ENCODE measurements around the gene TAF15.

The TAF15 gene

DNA sequence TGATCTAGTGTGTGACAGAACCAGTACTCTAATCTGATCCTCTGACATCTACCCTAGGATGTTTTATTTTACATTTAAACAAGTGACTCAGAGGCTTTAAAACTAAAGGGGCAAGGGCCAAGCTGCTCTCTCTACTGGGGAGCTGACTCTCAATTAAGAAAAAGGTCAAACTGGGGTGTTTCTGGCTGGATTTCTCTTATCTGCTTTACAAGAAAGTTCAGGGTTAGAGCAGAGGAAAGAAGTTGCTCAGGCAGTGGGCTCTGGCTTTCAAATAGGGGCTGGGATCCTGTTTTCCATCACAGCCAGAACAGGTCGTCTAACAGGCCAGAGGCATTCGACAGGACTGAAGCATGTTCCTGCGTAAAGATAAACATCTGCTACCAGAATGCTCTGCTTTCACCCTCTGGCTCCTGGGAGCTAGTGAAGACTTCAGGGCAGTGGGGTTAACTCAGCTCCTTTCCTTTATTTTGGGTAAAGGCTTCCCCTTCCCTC is 22.3 kb upstream of the TAF15 start:
- no peak for DNase-seq (ENCODE audit: low read depth in 2 of 2, low spot score in 1 of 2)

DNA sequence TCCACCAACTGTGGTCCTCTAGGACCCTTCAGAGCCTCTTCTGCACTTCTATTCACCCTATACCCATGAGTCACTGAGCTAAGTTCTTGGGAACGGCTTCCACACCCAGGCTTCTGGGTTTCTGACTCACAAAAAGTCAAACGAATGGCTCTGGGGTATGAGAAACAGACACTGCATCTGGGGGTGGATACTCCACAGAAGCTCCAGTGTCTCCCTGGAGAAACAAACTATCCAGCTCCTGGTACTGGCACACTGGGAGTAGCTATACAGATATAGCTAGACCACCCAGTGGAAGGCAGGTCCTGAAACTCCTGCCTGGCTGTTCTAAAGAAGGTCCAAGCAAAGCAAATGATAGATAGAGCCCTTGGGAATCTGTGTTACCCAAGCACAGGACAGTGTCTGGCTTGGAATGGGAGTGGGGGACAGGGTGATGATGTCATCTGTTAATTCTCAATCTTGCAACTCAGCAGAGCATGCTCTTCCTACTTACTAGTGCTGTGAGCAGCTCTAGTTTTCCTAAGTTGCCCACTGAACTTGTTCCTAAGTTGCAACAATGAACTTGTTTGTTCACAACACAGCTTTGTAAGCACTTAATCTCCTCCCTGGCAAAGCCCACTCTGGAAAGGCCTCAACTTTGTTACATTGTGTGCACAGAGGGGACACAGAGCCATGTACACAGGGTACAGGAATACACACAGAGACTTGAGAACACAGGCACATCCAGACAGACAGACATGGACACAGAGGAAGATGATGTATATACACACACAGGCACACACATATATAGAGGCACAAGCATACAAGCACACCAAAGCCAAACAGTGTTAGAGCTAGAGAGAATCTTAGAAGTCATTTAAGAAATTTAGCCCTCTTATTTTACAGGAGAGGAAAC is 20.6 kb upstream of the TAF15 start:
- DNase-seq (ENCODE audit: low read depth in 2 of 2, low spot score in 1 of 2), result no peak

DNA sequence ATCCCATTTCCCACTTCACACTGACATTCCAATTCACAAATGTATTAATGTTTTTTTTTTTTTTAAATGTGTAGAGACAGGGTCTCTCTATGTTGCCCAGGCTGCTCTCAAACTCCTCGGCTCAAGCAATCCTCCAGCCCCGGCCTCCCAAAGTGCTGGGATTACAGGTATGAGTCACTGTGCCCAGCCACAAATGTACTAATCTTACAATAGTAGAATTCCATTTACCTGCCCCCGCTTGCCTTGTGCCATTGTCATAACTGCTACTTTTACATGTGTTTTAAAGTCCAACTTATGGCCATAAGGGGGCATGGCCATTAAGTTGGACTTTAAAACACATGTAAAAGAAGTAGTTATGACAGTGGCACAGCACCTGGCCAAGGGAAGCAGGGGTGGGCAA is 18.4 kb upstream of the TAF15 start:
- DNase-seq (ENCODE audit: low read depth in 2 of 2, low spot score in 1 of 2), result no peak

DNA sequence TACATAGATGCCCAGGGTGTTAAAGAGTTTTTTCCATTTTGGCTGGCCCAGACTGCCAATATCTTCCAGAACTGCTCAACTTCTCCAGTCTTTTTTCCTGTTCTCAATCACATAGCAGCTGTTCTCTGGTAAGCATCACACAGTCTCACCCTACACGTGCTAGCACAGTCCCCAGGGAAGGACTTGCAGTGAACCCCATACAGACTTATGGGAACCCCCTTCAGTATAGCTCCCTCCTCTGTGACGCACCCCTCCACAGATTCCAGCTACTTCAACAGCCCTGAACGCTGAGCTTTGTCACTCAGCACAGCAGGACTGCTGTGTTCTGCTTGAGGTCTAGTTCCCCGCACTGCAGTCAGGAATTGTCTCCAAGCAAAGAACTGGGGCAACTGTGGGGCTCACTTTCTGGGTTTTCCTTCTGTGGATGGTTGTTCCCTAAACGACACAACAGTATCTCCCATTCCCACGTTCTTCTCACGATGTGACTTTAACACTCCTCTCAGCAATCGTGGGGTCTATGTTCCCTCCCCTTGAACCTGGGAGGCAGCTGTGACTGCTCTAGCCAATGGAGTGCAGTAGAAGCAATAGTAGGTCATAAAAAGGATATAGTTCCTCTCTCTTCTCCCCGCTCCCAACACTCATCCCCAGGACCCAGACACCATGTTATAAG is 17.5 kb upstream of the TAF15 start:
- DNase-seq (ENCODE audit: low read depth in 2 of 2, low spot score in 1 of 2), result no peak

DNA sequence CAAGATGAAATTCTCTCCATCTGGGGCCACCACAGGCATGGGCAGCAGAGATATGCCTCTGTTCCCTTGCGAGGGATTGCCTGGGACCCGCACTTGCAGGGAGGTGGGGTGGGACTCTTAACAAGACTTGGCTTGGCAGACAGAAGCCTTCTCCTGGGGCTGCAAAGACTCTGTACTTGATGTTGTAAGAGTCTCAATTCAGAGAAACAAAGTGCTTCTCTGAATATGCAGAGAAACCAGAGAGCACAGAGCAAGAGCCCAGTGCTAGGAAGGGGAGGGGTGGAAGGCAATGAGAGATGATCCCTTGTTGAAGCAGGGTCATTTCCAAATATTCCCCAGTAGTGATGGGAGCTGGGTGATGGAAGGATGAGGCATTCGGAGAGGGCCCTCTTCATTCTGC is 16.0 kb upstream of the TAF15 start:
- DNase-seq (ENCODE audit: low read depth in 2 of 2, low spot score in 1 of 2), result no peak

DNA sequence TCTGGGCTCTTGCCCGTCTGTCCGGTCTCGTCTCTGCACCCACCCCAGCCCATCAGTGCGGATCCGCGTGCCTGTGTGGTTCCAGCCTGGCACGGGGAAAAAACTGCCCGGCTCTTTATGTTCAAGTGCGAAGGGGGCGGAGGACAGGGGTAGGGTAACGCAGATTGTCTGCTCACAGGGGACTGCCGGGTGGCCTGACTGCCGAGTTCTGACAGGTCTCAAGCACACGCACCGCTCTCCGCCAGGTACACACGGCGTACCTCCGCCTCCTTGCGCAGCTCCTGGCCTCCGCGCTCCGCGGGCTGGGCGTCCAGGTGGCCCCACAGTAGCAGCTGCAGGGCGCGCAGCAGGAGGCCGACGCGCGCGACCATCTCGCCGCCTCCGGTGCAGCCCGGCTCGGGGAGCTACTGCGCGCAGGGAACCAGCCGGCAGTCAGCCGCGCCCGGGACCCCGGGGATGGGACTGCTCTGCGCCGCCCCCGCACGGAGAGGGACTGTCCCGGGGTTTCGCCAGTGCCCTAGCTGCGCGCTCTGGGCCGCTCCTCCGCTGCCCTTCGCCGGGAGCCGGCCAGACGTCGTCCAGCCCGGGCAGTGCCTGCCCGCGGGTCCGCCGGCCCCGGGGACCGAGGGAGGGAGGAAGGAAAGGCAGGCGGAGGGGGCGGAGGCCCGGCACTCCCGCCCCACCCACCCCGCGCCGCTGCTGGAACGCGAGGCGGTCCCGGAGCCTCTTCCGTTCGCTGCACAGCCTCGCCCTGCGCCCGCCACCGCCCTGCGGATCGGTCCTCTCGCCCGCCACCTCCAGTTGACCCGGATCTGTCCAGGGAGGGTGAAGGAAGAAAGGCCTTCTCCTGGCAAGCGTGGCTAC is 14.0 kb upstream of the TAF15 start, which contains the start of gene MMP28:
TSS of gene MMP28 (minus strand) at position 635 of the 864 bp plus-strand sequence. CDS start at position 371, 264 bp downstream.
- no peak for DNase-seq (ENCODE audit: low read depth in 2 of 2, low spot score in 1 of 2)

DNA sequence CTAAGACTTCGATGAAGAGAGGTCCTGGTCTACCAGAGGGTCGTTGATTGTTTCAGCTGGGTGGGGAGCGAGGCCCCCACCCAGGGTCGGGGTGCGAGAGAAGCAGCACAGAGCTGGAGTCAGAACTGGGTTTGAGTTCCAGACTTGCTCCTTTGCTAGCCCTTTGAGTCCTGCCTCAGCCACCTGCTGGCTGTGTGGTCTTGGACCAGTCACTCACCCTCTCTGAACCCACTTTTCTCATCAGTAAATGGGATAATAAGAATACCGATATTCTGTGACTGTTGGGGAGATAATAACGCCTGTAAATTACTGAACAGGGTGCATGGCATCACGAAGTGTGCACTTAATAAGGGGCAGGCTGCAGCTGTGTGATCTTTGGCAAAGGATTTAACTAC is 13.4 kb upstream of the TAF15 start:
- no peak for DNase-seq (ENCODE audit: low read depth in 2 of 2, low spot score in 1 of 2)

DNA sequence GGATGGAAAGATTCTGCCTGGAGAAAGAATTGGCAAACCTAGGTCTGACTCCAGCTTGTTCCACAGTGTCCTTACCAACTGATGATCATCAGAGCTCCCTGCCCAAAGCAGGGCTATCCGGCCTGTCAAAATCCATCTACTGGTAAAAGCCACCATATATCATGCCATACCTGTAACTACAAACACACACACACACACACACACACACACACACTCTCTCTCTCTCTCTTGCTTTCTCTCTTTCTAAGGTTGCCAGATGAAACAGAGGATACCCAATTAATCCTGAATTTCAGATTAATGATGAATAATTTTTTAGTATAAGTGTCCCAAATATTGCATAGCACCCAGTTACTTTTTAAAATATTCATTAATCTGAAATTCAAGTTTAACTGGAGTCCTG is 12.3 kb upstream of the TAF15 start:
- DNase-seq (ENCODE audit: low read depth in 2 of 2, low spot score in 1 of 2), result no peak

DNA sequence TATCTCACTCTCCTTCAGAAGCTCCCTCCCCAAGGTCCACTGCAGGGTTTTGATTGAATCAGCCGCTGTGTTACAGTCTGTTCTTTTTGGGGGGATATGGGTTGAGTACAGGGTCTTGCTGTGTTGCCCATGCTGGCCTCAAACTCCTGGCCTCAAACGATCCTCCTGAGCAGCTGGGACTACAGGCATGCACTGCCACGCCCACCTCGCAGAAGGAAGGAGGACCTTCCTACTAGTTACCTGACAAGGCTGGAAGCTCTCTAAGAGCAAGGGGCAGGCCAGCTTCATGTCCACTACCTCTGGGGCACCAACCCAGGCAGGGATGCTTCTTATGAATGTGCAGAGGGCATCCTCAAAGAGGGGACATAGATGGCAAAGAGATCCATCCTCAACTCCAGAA is 11.9 kb upstream of the TAF15 start:
- DNase-seq (ENCODE audit: low read depth in 2 of 2, low spot score in 1 of 2), result no peak

DNA sequence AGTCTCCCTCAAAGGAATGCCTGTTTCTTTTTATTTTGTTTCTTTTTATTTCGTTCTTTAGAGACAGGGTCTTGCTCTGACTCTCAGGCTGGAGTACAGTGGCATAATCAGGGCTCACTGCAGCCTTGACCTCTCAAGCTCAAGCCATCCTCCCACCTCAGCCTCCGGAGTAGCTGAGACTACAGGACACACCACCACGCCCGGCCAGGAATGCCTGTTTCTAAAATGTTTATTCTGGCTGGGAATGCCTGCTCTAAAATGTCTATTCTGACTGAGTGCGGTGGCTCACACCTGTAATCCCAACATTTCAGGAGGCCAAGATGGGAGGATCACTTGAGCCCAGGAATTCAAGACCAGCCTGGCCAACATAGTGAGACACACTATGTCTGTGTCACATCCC is 11.4 kb upstream of the TAF15 start:
- DNase-seq (ENCODE audit: low read depth in 2 of 2, low spot score in 1 of 2), result no peak

DNA sequence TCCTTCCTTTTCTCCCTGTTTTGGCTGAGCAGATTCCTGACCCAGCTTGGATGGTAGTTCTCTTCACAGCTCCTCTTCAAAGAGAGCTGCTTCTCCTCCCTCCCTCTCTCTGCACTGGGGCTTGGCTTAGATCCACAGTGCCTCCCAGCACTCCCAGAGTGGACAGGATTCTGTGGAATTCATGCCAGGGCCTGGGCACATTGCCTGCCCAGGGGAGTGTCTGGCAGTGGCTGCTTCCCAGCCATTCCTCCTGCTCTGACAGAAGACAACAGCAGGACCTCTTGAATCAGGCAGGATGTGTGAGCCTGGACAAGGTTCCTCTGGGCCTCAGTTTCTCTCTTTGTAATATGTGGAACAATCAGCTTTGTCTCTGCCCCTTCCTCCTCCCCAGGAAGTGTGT is 9.3 kb upstream of the TAF15 start:
- DNase-seq (ENCODE audit: low read depth in 2 of 2, low spot score in 1 of 2), result no peak

DNA sequence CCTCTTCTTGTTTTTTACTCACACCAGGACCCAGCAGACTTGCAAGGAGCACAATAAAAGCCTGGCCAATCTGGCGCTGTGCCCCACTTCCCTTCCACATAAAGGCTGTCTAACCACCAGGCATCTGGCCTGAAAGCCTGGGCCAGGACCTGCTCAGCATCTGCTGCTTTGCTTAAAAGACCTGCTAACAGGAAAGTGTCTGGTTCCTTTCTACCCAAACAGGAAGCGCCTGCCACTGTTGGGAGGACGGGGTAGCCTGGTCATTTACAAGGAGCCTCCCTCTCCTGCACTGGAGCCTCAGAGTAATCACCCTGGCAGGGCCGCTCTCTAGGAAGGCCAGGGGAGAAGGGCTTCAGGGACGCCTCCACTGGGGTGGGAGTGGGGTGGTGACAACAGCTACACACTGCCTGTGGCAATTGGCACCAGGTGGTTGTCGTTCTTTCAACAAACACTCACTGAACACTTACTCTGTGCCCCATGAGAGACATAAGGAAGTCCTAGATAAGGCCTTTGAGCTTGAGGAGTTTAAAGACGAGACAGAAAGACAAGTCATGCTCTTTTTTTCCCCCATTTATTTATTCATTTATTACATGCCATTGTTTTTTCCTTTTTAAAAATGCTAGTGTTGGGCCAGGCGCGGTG is 7.6 kb upstream of the TAF15 start:
- DNase-seq (ENCODE audit: low read depth in 2 of 2, low spot score in 1 of 2), result no peak

DNA sequence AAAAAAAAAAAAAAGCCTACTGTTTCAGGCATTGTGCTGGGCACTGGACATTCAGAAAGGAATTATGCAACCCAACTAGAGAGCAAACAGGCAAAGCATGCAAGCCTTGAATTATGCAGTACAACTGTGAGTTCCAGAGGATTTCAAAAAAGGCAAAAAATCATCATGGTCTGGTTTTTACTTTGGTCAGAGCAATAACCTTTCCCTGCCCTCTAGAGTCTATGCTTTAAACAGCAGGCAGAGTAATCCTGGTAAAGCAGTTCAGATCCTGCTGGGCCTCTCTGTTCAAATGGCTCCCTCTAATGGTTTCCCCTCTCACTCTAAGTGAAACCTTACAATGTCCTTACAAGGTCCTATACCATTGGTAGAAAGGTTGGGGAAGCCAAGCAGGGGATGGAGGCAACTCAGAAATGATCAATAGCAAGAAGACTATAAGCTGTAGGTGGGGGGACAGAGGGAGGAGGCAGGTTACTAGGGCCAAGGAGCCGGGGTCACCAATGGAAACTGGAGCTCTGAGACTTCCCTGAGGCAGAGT is 4.6 kb upstream of the TAF15 start:
- no peak for DNase-seq (ENCODE audit: low read depth in 2 of 2, low spot score in 1 of 2)

DNA sequence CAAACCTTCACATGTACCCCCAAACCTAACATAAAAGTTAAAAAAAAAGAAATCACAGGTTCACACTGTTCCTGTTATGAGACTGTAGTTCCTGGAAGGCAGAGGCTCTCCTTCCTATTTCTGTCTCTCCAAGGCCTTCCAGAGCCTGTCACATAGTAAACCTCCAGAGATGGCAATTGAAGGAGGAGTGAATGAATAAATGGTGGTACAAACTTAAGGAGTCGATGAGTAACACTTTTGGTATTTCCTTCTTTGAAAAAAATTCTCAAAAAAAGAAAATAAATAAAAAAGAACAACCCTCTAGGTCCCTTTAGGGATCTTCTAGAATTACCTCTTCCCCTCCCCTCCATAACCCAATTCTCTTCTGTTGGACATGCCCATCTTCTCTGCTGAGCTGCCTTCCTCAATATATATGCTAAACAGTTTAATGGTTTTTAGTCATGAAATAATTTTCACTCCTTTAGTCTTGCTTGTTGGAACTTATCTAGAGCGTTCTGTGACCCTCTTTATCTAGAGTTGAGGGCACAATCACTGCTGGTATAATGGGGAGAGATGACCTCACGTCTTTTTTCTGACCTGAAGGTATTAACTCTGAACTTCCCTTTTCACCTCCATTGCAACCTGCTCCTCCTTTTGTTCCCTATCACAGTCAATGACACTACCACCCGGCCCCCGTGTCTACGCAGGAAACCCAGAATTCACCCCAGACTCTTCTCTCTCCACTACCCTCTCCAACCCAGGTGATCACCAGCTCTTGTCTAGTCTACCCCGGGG is 1.7 kb upstream of the TAF15 start:
- DNase-seq (ENCODE audit: low read depth in 2 of 2, low spot score in 1 of 2), result no peak

DNA sequence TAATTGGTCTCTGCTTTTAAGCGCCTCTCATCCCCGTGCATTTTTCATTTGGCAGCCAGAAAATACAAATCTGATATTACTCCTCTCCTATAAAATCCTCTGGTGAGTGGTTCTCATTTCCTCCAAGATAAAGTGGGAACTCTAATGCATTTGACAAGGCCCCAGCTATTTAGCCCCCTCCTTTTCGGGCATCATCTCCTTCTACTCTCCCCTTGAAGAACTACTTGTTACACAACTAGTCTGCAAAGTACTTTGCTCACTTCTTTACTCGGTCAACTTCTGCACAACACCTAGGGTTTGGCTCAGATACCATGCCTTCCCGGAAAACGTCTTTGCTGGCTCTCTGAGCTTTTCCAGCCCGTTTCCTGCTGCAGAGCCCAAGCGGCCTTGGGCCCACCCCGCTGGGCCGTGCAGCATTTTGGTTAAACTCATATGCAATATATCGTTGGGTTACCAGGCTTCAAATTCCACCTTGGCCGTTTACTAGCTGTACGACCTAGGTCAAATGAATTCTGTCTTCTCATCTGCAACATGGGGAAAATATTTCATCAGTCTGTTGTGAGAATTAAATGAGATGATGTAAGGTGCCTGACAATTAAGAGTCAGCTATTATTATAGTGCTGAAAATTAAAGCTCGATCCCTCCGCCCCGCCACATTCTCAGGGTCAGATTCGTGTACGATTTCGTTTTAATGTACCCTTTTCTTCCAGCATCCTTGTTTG is 883 bp upstream of the TAF15 start:
- no peak for DNase-seq (ENCODE audit: low read depth in 2 of 2, low spot score in 1 of 2)

DNA sequence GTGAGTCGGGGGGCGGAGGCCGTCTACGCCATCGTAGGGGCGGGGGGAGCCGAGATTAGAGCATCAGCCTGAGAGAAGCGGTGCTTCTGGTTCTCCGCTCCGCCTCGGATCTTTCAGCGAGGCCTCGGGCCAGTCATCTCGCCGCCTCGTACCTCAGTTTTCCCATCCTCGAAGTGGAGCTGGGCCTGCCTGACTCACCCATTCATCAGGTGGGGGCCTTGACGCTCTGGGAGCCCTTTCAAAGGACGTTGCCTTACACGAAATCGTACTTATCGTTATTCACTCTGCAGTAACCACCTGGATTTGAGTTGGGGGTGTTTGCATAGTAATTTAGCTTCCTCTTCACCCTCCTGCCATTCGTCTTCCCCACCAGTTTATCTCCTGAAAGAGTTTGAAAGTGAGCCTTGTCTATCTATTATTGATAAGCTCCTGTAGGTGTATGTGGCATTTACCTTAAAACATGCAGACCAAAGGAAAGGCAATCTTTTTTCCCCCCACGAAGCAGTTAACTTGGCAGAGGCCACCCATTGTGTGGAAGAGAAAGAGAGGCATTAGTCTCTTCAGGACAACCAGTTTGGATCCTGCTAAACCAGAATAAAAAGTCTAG is 674 bp downstream of the TAF15 start:
- no peak for DNase-seq (ENCODE audit: low read depth in 2 of 2, low spot score in 1 of 2)

DNA sequence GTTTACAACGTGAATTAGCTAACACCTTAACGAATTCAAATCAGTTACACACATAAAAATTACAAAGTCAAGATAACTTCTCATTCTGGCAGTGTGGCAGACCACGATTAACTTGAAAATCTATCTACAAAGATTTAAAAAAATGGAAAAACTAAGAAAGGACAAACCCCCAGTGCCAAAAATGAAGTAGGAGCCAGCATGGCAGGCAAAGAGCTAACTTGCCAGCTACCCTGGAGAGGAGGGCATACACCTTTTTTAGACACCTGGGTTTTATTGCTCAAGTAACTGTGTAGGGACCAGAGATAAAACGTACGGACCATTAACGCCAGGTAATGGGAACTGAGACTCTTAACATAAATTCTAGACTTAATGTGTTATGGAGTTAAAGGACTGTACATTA is 2.5 kb downstream of the TAF15 start:
- DNase-seq (ENCODE audit: low read depth in 2 of 2, low spot score in 1 of 2), result no peak

DNA sequence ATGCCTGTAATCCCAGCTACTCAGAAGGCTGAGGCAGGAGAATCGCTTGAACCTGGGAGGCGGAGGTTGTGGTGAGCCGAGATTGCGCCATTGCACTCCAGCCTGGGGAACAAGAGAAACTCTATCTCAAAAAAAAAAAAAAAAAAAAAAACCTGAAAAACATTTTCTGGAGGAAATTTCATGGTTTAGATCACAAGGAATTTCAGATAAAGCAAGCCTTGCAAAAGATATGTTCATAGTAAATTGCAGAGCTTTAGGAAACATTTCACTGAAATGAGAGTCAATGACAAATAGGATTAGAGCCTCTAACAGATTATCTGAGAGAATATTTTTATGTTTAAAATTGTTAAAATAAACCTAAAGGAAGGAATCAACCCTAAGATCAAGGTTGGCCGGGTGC is 3.2 kb downstream of the TAF15 start:
- no peak for DNase-seq (ENCODE audit: low read depth in 2 of 2, low spot score in 1 of 2)

DNA sequence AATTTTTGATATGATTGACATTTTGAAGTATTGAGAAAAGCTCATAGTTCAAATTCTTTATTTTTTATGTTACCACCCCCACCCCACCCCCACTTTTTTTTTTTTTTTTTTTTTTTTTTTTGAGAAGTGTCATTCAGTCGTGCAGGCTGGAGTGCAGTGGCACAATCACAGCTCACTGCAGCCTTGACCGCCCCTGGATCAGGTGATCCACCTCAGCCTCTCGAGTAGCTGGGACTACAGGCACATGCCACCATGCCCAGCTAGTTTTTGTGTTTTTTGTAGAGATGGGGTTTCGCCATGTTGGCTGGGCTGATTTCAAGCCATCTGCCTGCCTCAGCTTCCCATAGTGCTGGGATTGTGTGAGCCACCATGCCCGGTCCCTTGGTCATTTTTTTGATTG is 7.4 kb downstream of the TAF15 start:
- no peak for DNase-seq (ENCODE audit: low read depth in 2 of 2, low spot score in 1 of 2)

Data from stimulated activated CD8-positive, alpha-beta memory T cell treated with anti-CD3 and anti-CD28 coated beads, Interleukin-4, amount 100 ng/mL, for 4 hours (primary cell).